RWPE1 (cell line): ENCODE measurements around the gene ABCA2.

ENCODE experiments used
- CTCF ChIA-PET: fragments of 350-600 bp; sonication (Branson Sonifier 250); formaldehyde crosslinking; extraction: SDS; loops from one replicate; lab custom pipeline; 2021; lab: Yijun Ruan, JAX
- POLR2A ChIA-PET: fragments of 400-600 bp; formaldehyde crosslinking; extraction: SDS; loops from one replicate; lab custom pipeline; 2020; ENCODE audit warnings: antibody characterized with exemption; ENCODE audit not compliant: low non-redundant PET; lab: Yijun Ruan, JAX
- DNase-seq: peaks from one replicate; pipeline ENCODE4 v3.0.0; 2012; ENCODE audit warnings: low spot score
- H3K27ac ChIP-seq: fragments of 450-650 bp; 2 replicates; pipeline ENCODE4 v1.5.1; 2017
- CTCF ChIP-seq: fragments of 450-650 bp; conservative IDR thresholded peaks from 2 replicates; pipeline ENCODE4 v1.5.1; 2017; ENCODE audit warnings: low read depth, mild to moderate bottlenecking

The ABCA2 gene

GRCh38 chr9:137058521-137059234, 30.6 kb upstream of the ABCA2 start:
- peak overlapping the region; percentile 49 for H3K27ac ChIP-seq
- TF ChIP-seq CTCF = no peak
- DNase-seq = no peak
- CTCF ChIA-PET = interaction anchor here (0.5 to 1.5 kb wide), 4 partner anchors 9 to 385 kb away, joined by 3 to 5 read pairs (median 4); no protein-coding TSS in a partner anchor
- POLR2A ChIA-PET = interaction anchor here (0.6 to 0.7 kb wide), 2 partner anchors 26 to 232 kb away, joined by 3 to 4 read pairs; no protein-coding TSS in a partner anchor

- no peak for TF ChIP-seq CTCF
- POLR2A ChIA-PET = no interaction called here
- CTCF ChIA-PET = no interaction called here
- DNase-seq = no peak
- H3K27ac ChIP-seq = peak overlapping the region; percentile 49
Observed at GRCh38 chr9:137057545-137057944, 29.5 kb upstream of the ABCA2 start.

GRCh38 chr9:137056739-137057415, 28.8 kb upstream of the ABCA2 start:
- POLR2A ChIA-PET = interaction anchor here (0.7 kb wide), 1 partner anchor 100 kb away, joined by 6 read pairs; no protein-coding TSS in a partner anchor
- no peak for TF ChIP-seq CTCF
- CTCF ChIA-PET = interaction anchor here (2.0 to 4.9 kb wide), 2 partner anchors 7 to 10 kb away, joined by 27 to 54 read pairs; partner anchors contain the start of gene NPDC1
- H3K27ac ChIP-seq = peak overlapping the region; percentile 89
- no peak for DNase-seq

GRCh38 chr9:137055385-137056364, 27.6 kb upstream of the ABCA2 start:
- H3K27ac ChIP-seq = peak overlapping the region; percentile 89
- DNase-seq = peak; percentile 53
- no peak for TF ChIP-seq CTCF
- POLR2A ChIA-PET = interaction anchor here (0.6 kb wide), 1 partner anchor 12 kb away, joined by 3 read pairs; no protein-coding TSS in a partner anchor
- CTCF ChIA-PET = interaction anchor here (0.6 to 4.9 kb wide), 8 partner anchors 8 to 80 kb away, joined by 3 to 54 read pairs (median 6); partner anchors contain the start of genes NPDC1 and SAPCD2

GRCh38 chr9:137054932-137055384, 26.9 kb upstream of the ABCA2 start:
- no peak for DNase-seq
- CTCF ChIA-PET = interaction anchor here (0.7 to 4.9 kb wide), 5 partner anchors 8 to 19 kb away, joined by 3 to 54 read pairs (median 8); partner anchors contain the start of genes NPDC1 and SAPCD2
- peak overlapping the region; percentile 89 for H3K27ac ChIP-seq
- POLR2A ChIA-PET = no interaction called here
- no peak for TF ChIP-seq CTCF
